Cerebellar nuclear complex (tissue), 1 donor: ENCODE measurements around the gene CBX2.

Source experiments
- DNase-seq, 2 experiments: peaks; one replicate each; lab custom pipeline; 2025; lab: John Stamatoyannopoulos, UW

Gene CBX2

GRCh38 chr17:79829457-79829856 lies 51.5 kb downstream of the CBX2 start:
- DNase-seq: no peak

DNA sequence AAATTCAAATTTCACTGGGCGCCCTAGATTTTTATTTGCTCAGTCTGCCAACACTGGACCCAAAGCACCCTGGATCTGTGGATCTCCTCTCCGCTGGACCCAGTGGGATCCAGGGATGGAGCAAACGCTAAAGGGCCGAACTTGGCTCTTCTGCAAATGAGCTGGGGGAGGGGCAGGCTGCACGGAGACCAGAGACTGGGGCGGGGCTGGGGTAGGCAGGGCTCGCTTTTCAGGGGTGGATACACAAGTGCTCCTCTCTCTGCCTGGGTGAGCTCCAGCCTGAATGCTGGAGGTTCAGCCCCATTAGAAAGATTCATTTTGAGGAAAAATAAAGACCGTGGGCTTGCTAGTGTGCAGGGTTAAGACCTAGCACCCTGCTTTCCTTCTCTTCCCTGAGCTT lies 52.4 kb downstream of the CBX2 start:
- DNase-seq: no peak

- no peak for DNase-seq
Observed at GRCh38 chr17:79830763-79831264, 52.9 kb downstream of the CBX2 start.

DNA sequence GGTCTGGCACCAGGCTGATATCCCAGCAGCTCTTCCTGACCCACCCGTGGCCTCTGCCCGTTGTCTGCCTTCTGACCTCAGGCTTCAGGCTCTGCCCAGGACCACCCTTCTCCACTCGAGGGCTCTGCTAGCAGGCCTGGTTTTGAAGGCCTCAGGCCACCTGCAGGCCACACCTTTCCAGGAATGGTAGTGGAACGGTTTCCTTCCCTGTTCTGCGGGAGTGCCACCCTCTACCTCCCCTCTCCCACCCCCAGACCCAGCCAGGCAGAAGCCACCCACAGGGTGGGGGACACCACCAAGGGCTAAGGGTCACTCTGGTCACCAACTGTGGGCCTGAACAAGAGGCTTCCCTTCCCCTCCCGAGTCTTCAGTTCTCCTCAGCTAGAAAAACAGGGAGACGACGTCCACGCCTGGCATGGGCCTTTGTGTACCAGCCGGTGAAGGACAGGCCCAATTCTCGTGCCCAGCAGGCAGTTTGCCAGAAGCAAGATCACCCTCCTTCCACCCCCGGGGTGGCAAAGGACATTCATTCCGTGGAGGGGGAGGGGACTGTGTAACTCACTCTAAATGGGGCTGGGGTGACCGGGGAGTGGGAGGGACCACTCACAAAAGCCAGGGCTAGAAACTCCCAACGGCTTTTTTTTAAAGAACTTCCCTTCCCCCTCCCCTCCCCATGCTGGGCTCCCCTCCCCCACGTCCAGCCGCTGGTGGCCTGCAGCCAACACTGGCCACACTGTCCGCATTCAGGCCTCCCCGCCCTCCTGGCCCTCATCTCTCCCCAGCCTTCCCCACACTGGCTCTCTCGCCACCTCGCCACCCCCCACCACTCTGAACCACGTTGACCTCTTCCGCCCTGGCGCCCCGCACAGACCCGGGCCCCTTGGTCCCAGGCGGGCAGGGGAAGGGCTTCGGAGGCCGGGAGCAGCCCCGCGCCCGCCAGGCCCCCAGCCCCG lies 53.6 kb downstream of the CBX2 start:
- no peak for DNase-seq

DNA sequence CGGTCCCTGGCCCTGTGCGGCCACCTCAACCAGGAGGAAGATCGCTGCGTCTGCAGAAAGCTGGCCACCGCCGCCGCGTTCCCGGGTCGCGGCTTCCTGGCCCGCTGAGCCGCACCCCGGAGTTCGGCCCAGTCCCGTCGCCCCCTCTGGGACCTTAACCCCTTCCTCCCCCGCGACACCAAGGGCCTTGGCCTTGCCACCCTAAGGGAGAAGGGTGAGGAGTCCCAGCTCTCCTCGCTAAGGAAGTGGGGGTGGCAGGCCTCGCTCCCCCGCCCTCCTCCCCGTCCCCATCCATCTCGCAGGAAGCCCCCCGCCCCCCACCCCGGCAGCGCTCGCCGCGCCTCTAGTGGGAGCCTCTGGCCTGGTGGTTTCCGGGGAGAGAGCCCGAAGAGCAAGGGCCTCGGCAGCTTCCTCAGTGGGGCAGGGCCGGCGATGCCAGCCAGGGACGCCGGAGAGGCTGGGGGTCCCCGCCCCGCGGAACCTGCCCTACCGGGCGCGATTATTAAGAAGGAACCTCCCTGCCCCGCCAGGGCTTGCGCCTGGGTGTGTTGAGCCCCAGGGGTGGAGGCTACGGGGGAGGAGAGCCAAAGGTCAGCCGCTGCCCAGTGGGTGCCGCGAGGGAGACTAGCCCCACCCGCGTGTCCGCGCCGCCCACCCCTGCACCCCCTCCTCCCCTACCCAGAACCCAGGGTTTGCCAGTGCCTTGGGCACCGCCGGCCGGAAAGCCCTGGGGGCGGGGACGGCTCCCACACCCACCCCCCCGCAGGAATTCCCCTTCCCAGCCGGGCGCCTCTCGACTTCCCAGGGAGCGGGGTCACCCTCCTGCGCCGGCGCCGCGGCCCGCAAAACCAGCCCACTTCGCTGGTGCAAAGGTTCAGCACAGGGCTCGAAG lies 54.5 kb downstream of the CBX2 start:
- DNase-seq: no peak

GRCh38 chr17:79833110-79833450 lies 55.1 kb downstream of the CBX2 start:
- DNase-seq: no peak

GRCh38 chr17:79833744-79834564 lies 56.0 kb downstream of the CBX2 start:
- no peak for DNase-seq

DNA sequence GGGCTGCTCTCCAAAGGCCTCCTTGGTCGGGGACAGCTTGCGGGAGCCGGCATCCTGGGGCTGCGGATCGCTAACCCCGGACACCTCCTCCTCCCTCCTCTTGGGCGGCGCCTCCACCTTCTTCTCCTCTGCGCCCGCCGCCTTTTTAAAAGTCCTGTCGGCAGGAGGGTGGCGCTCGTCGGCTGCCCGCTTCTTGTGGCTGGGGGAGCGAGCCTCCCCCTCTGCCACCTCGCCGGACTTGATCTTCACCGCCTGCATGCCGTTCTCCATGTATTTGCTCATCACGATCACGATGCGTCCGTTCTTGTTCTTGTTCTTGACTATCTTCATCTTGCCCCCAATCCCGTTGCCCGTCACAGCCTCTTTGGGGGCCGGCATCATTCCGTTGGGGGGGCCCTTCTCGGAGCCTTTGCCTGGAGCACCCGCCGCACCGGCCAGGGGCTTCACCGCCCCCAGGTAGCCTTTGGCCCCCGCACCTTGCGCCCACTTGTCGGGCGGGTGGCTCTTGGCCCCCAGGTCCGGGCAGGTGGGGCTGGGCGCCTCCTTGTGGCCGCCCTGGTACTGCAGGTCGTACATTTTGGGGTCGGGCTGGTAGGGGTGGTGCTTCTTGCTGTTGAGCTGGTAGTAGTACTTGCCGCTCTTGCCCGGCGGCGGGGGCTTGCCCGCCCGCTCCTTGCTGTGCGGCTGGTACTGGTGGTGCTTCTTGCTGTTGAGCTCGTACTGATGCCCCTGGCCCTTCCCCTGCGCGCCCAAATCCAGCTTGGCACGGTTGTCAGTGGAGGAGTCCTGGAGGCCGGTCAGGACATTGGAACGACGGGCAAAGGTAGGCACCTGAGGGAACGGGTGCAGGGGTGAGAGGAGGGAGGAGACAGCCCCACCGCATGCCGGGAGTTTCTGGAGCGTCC lies 56.9 kb downstream of the CBX2 start:
- DNase-seq: no peak

DNA sequence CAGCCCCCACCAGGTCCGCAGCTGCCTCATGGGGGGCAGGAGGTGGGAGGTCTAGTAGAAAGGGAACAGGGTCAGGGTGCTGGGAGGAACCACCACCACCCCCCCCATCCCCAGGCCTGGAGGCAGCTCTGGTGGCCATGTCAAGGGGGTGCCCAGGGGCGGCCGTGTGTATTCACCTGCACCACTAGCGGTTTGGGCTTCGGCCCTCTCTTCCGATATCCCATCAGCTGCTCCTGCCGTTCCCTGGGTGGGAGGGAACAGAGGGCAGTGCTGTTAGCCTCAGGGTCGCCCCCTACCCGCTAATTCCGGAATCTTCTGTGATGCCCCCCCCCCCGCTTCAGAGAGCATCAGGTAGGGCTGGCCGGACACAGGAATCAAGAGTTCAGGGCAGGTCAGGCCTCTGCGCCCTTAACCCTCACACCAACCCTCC lies 57.5 kb downstream of the CBX2 start:
- no peak for DNase-seq

GRCh38 chr17:79835953-79836509 lies 58.1 kb downstream of the CBX2 start:
- DNase-seq: no peak

- DNase-seq: no peak
Observed at GRCh38 chr17:79836510-79836971, 58.6 kb downstream of the CBX2 start.

GRCh38 chr17:79836972-79837887 lies 59.3 kb downstream of the CBX2 start:
- DNase-seq: no peak
